GM18520 (cell line): Measurements from ENCODE around the gene GYPB.
"Not testable (repeated sequence)": the region's sequence is repeated elsewhere in the genome, so short reads cannot be mapped to it uniquely, and the experiment has no call there.

Experiments used
- ATAC-seq: cut with Tn5 transposase; IDR thresholded peaks from one replicate; pipeline ENCODE4 v1.9.1; 2021; ENCODE audit not compliant: unreplicated experiment

The GYPB gene

GRCh38 chr4:143950185-143950584 is 69.0 kb downstream of the GYPB start:
- ATAC-seq, result not testable (repeated sequence)

- ATAC-seq, result not testable (repeated sequence)
These were observed 71.7 kb downstream of the GYPB start for GRCh38 chr4:143947493-143947892.
